Right cardiac atrium (tissue), 5 donors: ENCODE measurements around the gene WTAP. TPM values are rescaled to one million over a fixed set of nuclear protein-coding genes. Genes with fewer than 3 reads are reported as not detected.
A peak's percentile ranks its signal among the peaks of the same experiment; 100 is the strongest.

ENCODE experiments used
- ATAC-seq, 2 donors: fragments of 200-7000 bp; cut with Tn5 transposase; one replicate each; pipeline versions ENCODE4 v1.8.0 to v1.9.1; 2020; ENCODE audit warnings: moderate library complexity in 2 of 2, mild to moderate bottlenecking in 1 of 2
- DNase-seq, 3 donors: peaks; one replicate each; pipeline ENCODE4 v3.0.0-alpha.2; 2020
- H3K27ac ChIP-seq: one replicate; pipeline ENCODE4 v1.5.1; 2013; ENCODE audit warnings: mild to moderate bottlenecking, low read length, control low read depth, moderate library complexity
- H3K27me3 ChIP-seq: one replicate; pipeline ENCODE4 v1.6.1; 2013; ENCODE audit not compliant: control insufficient read depth, insufficient read depth
- H3K4me1 ChIP-seq: one replicate; pipeline ENCODE4 v1.6.1; 2013; ENCODE audit warnings: low read length; ENCODE audit not compliant: control insufficient read depth, insufficient read depth
- H3K4me3 ChIP-seq: one replicate; pipeline ENCODE4 v1.5.1; 2013; ENCODE audit warnings: low read length, control low read depth
- H3K9me3 ChIP-seq: one replicate; pipeline ENCODE4 v1.6.1; 2013; ENCODE audit warnings: low read length; ENCODE audit not compliant: control insufficient read depth
- WGBS: extraction: QIAGEN DNeasy Blood & Tissue Kit; methylation state at CpG from one replicate; pipeline ENCODE4 v1.1.7; 2013; 5-methylcytosine and 5-hydroxymethylcytosine counted together
- intact Hi-C, 4 donors: fragments of 100-400 bp; cut with DNase I; formaldehyde crosslinking; loops; one replicate each; pipeline versions ENCODE4 v1.11.0 to v1.14.0; 2022 to 2023
- polyA plus RNA-seq: library from polyadenylated mRNA; stranded (reverse); fragments of 200-250 nt; gene quantifications from one replicate; pipeline ENCODE4 v1.2.3, GENCODE V29; 2013
- total RNA-seq, 4 donors: library from RNA; stranded (reverse); fragmentation: NEBNext Ultra II Directional; extraction: Animal tissue kit (Norgen Biotek cat#: 25700); gene quantifications; one replicate each; pipeline ENCODE4 v1.2.1, GENCODE V29; 2021
- donor health status: healthy with polysubstance abuse.
- donor health status: DM: no; HTN: yes; CAD: no.
- donor health status: DM: no; HTN: no; CAD: no.
- donor health status: DM: no; HTN: yes; CAD: no; lungs with severe emphysema.
- donor health status: DM: yes; HTN: yes; CAD: no.

WTAP gene
- total and polyA plus RNA-seq, 5 donors: 46.1 to 61.0 (median 56.1) TPM

DNA sequence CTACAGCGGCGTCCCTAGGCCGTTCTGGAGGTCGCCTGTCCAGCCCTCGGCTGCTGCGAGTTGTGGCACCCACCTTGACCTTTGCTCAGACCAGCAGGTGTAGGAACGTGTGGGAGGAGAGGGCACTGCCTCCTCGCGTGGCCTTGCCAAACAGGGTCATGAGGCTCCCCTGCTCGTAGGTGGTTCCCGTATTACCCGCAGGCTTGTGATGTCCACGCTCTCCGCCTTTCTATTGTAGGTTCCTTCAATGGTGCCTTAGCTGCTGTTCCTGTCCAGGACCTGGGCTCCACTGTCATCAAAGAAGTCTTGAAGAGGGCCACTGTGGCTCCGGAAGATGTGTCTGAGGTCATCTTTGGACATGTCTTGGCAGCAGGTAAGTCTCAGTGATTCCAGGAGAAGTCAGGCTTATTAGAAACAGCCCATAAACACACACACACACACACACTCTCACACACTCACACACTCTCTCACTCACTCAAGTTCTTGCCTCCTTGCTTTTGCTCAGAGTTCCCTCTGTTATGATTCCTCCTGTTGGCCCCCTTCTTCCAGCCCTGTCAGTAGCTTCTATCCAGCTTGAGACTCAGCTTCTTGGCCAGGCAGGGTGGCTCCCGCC, 35.5 kb downstream of the WTAP start:
- ATAC-seq (peak; percentile 1 to 4), DNase-seq (peak in 1 of 3 donors; percentile 63)
- intact Hi-C loops: no loop called here
- Histone ChIP-seq H3K27me3 (no peaks in the 10 kb centered on the region), H3K9me3 (no peaks in the 10 kb centered on the region), H3K27ac (peak overlapping the region; percentile 64), H3K4me1 (peaks cover 5% of the 10 kb centered on the region), H3K4me3 (peak overlapping the region; percentile 72)
- WGBS: 23% methylated on average over 16 of the region's 16 CpGs

DNA sequence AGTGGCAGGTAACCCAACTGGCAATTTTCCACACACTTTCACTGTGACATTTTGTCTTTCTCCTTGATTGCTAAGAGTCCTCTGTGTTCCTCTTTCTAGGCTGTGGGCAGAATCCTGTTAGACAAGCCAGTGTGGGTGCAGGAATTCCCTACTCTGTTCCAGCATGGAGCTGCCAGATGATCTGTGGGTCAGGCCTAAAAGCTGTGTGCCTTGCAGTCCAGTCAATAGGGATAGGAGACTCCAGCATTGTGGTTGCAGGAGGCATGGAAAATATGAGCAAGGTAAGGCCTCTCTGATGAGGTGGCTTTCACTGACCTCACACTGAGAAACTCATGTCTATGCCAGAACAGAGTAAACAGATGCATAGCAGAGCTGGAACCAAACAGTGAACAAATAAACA, 39.6 kb downstream of the WTAP start:
- DNase-seq (no peak), ATAC-seq (no peak)
- Histone ChIP-seq H3K27ac (no peak overlapping the region), H3K9me3 (no peaks in the 10 kb centered on the region), H3K27me3 (no peaks in the 10 kb centered on the region), H3K4me3 (no peak overlapping the region), H3K4me1 (peaks cover 5% of the 10 kb centered on the region)
- intact Hi-C loops: no loop called here

DNA sequence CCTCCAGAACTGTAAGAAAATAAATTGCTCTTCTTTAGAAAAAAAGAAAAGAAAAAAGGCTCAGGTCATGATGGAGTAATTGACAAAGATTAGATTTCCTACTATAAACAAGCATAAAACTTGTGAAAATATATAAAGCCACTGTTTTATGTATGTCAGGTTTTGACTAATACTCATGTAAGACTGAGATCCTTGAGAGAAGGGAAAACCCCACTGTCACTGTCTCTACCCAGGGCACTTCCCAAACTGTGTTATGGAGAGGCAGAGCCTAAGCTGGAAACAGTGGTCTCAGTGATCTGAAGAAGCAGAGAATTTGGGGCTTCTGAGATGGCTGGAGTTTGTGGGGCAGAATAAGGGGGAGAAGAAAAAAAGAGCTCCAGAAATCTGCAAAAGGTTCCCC, 42.2 kb downstream of the WTAP start:
- H3K27me3 ChIP-seq: no peaks in the 10 kb centered on the region
- no peak overlapping the region for H3K27ac ChIP-seq
- DNase-seq (no peak), ATAC-seq (no peak)
- H3K4me1 ChIP-seq: no peaks in the 10 kb centered on the region
- H3K9me3 ChIP-seq: no peaks in the 10 kb centered on the region
- intact Hi-C loops: no loop called here
- no peak overlapping the region for H3K4me3 ChIP-seq

DNA sequence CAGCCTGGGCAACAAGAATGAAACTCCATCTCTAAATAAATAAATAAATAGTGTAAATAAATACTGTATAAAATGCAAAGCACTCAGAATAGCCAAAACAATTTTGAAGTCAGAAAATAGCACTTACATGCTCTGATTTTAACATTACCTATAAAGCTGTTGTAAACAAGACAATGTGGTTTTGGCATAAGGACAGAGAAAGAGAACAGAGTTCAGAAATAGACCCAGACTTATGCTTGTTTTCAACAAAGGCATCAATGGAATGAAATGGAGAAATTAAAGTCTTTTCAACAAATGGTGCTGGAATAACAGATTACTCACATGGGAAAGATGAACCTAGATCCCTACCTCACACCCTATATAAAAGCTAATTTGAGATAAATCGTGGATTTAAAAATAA, 44.9 kb downstream of the WTAP start:
- Histone ChIP-seq H3K4me3 (no peak overlapping the region), H3K27me3 (no peaks in the 10 kb centered on the region), H3K27ac (no peak overlapping the region), H3K9me3 (no peaks in the 10 kb centered on the region), H3K4me1 (no peaks in the 10 kb centered on the region)
- intact Hi-C loops: no loop called here
- no peak for ATAC-seq
- DNase-seq: no peak
- 0% methylated on average over 1 of the region's 1 CpG for WGBS

DNA sequence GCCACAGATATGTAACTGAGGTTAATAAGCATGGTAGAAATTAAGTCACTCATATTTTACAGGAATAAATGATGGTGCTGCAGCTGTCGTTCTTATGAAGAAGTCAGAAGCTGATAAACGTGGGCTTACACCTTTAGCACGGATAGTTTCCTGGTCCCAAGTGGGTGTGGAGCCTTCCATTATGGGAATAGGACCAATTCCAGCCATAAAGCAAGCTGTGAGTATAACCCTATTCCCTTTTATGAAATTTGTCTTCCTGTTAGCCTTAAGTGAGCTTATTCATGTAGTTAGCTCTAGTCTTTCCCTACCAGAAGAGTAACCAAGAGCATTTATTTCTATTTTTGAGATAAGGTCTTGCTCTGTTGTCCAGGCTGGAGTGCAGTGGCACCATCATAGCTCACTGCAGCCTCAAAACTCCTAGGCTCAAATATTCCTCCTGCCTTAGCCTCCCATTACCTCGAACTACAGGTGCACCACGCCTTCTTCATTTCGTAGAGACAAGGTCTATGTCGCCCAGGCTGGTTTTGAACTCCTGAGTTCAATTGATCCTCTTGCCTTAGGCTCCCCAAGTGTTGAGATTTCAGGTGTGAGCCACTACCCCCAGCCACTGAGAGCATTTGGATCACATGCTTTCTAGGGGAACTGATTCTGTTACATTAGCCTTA, 50.1 kb downstream of the WTAP start:
- Histone ChIP-seq H3K27ac (no peak overlapping the region), H3K4me1 (no peaks in the 10 kb centered on the region), H3K27me3 (no peaks in the 10 kb centered on the region), H3K9me3 (no peaks in the 10 kb centered on the region), H3K4me3 (no peak overlapping the region)
- WGBS: 77% methylated on average over 7 of the region's 7 CpGs
- DNase-seq (no peak), ATAC-seq (no peak)
- intact Hi-C loops: no loop called here

DNA sequence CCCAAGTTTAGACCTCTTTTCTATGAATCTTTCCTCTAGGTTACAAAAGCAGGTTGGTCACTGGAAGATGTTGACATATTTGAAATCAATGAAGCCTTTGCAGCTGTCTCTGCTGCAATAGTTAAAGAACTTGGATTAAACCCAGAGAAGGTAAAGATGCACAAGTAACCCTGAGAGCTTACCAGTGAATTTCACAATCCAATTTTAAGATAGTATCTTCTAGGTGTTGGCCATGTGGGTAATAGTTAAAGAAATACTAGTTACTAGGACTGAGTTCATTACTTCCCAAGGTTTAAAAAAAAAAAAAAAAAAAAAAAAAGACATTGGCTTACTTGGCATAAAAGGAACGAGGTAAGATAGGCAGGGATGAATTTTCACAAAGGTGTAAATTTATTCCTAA, 50.8 kb downstream of the WTAP start:
- H3K4me3 ChIP-seq: no peak overlapping the region
- ATAC-seq (no peak), DNase-seq (no peak)
- H3K4me1 ChIP-seq: no peaks in the 10 kb centered on the region
- H3K27ac ChIP-seq: no peak overlapping the region
- WGBS: 50% methylated on average over 1 of the region's 1 CpG
- intact Hi-C loops: no loop called here
- no peaks in the 10 kb centered on the region for H3K27me3 ChIP-seq
- H3K9me3 ChIP-seq: no peaks in the 10 kb centered on the region

DNA sequence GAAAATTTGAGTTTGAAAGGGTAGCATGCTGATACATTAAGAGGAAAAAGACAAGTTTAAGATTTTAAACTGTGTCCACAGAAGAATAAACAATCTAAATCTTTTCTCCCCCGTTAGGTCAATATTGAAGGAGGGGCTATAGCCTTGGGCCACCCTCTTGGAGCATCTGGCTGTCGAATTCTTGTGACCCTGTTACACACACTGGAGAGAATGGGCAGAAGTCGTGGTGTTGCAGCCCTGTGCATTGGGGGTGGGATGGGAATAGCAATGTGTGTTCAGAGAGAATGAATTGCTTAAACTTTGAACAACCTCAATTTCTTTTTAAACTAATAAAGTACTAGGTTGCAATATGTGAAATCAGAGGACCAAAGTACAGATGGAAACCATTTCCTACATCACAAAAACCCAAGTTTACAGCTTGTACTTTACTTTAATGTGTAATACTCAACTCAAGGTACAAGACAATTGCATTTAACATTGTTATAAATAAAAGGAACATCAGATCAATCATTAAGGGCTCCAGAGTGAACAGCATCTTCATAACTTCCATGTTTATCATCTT, 51.3 kb downstream of the WTAP start:
- intact Hi-C loops: no loop called here
- DNase-seq (no peak), ATAC-seq (no peak)
- no peaks in the 10 kb centered on the region for H3K27me3 ChIP-seq
- no peaks in the 10 kb centered on the region for H3K9me3 ChIP-seq
- WGBS: 76% methylated on average over 3 of the region's 3 CpGs
- no peak overlapping the region for H3K4me3 ChIP-seq
- H3K27ac ChIP-seq: no peak overlapping the region
- H3K4me1 ChIP-seq: no peaks in the 10 kb centered on the region

DNA sequence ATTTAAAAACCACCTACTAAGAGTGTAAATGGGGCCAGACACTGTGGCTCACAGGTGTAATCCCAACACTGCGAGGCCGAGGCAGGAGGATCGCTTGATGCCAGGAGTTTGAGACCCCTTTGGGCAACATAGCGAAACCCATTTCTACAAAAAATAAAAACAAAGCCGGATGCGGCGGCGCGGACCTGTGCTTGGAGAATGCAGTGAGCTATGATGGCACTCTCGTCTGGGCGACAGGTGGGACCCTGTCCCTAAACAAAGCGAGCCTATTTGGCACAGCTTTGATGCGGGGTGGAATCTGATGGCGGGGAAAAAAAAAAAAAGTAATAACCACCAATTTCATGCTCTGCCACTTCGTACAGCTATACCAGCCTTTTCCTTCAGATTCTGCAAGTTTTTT, 61.0 kb downstream of the WTAP start:
- Histone ChIP-seq H3K9me3 (no peaks in the 10 kb centered on the region), H3K27ac (no peak overlapping the region), H3K27me3 (no peaks in the 10 kb centered on the region), H3K4me1 (peaks cover 8% of the 10 kb centered on the region), H3K4me3 (peak overlapping the region; percentile 87)
- DNase-seq (no peak), ATAC-seq (no peak)
- intact Hi-C loops: loop anchor here in 2 of 4 donors (5.0 kb wide), 2 partner anchors 61 to 96 kb away; partner anchors contain the start of genes SOD2 (in 1 of the 2) and WTAP (in 1 of the 2)
- WGBS: 33% methylated on average over 15 of the region's 15 CpGs

DNA sequence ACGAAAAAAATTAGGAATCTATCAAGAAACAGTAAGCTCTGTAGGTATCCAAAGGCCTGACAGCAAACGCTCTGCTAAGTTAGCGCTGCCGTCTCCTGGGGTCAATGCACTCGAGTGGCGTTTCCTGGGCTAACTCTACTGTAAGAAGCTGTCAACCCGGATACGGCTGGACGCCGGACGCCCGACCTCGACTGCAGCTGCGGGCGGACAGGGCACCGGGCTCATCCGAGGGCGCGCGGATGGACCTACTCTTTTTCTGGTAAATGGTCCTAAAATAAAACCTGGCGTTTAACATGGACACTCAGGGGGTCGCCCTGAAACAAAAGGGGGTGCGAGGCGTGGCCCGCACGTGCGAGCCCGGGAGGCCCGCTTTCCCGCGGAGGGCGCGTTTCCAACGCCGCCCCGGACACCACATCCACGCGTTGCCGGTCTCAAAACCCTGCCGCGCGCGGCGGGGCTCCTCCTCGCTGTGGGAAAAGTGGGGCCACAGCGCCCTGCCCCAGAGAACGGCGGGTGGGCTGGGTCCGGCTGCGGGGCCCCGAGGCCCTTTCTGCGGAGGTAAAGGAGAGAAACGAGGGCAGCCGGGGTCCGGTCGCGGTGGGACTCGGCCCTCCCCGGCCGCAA, 61.6 kb downstream of the WTAP start:
- under 1% methylated on average over 60 of the region's 60 CpGs for WGBS
- Histone ChIP-seq H3K4me3 (peak overlapping the region; percentile 87), H3K27me3 (no peaks in the 10 kb centered on the region), H3K4me1 (peaks cover 8% of the 10 kb centered on the region), H3K9me3 (no peaks in the 10 kb centered on the region), H3K27ac (peak overlapping the region; percentile 83)
- intact Hi-C loops: loop anchor here in 2 of 4 donors (5.0 kb wide), 2 partner anchors 62 to 97 kb away; partner anchors contain the start of genes SOD2 (in 1 of the 2) and WTAP (in 1 of the 2)
- ATAC-seq (peak in 1 of 2 donors; percentile 18), DNase-seq (peak; percentile 46 to 76 (median 69))

DNA sequence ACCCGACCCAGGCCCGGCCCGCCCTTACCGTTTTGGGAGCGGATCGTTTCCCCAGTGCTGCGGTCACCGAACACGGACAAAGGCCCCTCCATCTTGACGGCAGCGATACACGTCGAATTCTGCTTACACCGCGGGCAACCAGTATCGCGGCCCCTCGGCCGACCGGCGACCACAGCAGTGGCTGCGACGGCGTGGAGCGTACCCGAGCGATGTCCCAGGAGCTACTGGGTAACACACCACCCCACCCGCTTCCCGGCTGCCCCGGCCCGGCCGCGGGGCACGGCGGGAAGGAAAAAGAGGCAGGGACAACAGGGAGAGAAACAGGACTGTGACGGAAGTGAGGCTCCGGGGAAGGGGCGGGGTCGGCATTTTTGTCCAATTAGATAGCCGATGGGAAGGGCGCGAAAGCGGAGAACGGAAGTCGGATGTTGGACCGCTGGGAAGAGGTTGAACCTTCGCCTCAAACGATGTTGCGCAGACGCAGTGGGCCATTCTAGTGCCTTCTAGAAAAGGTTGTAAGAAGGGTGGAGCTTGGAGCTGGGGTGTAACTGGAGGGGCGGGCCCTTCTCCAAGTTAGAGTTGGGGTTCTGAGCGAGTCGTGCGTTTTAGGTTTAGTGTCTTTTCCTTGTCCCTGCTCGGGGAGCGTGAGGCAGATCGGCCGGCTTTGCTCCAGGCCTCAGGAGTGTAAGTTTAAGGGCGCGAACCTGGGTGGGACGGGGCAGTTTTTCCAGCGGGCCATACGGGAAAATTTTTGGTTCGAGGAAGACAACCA, 62.3 kb downstream of the WTAP start, which contains the start of gene TCP1:
TCP1 (minus strand) TSS at position 226 of the 772 bp plus-strand sequence; CDS start at position 92, 134 bp downstream.
- intact Hi-C loops: loop anchor here in 2 of 4 donors (5.0 kb wide), 2 partner anchors 62 to 97 kb away; partner anchors contain the start of genes SOD2 (in 1 of the 2) and WTAP (in 1 of the 2)

More for the DNA sequence above, 62.3 kb downstream of the WTAP start, which contains the start of gene TCP1:
- H3K27me3 ChIP-seq: no peaks in the 10 kb centered on the region
- under 1% methylated on average over 64 of the region's 64 CpGs for WGBS
- H3K4me3 ChIP-seq: peak within 1 kb of the TSS; percentile 87
- H3K9me3 ChIP-seq: no peaks in the 10 kb centered on the region
- H3K4me1 ChIP-seq: peaks cover 8% of the 10 kb centered on the region
- peak within 1 kb of the TSS; percentile 97 for H3K27ac ChIP-seq
- ATAC-seq: peak; percentile 95
- peak; percentile 99 to 100 (median 100) for DNase-seq
